ENCODE measurements around the gene AMOTL2.

DNA sequence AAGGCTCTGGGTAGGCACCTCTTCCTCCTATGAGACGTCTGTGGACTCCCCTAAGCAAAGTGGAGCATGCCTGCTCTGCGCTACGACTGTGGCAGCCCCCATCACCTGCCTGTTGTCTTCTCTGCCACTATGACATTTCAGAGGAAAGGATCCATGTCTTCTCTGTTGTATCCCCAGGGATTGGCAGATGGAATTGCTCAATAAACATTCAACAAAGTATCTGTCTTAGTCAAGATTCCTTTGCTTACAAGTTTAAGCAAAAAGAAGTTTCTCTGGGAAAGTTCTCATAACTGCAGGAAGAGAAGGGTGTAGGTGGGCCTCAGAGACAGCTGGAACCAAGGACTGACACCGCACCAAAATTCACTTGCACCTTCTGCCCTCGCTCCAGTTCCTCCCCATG is 34.3 kb downstream of the AMOTL2 start:
- TF ChIP-seq EZH2phosphoT487 (IDR thresholded peaks at IDR 0.05; ENCODE audit: insufficient read depth, low read depth), result no peak
- TF ChIP-seq EZH2 (IDR thresholded peaks at IDR 0.05; ENCODE audit: insufficient read depth, poor library complexity, severe bottlenecking), result no peak
